H9 (cell line): ENCODE measurements around the gene PABPC3. TPM values are rescaled to one million over a fixed set of nuclear protein-coding genes. Genes with fewer than 3 reads are reported as not detected.

Source experiments
- DNase-seq: peaks from one replicate; pipeline ENCODE4 v3.0.0-alpha.2; 2017
- H2AFZ ChIP-seq: one replicate; pipeline ENCODE4 v1.6.1; 2013; ENCODE audit warnings: mild to moderate bottlenecking, low read length, control low read depth, moderate library complexity
- H2AK5ac ChIP-seq: 2 replicates; pipeline ENCODE4 v1.6.1; 2013; ENCODE audit warnings: low read length, control low read depth, mixed read lengths; ENCODE audit not compliant: insufficient read length
- H2BK120ac ChIP-seq: one replicate; pipeline ENCODE4 v1.6.1; 2013; ENCODE audit warnings: low read depth, mild to moderate bottlenecking, low read length, control low read depth, inconsistent platforms; ENCODE audit not compliant: poor library complexity, severe bottlenecking
- H2BK12ac ChIP-seq: 2 replicates; pipeline ENCODE4 v1.6.1; 2013; ENCODE audit warnings: low read length, control low read depth, mixed read lengths, low read depth; ENCODE audit not compliant: insufficient read length
- H2BK15ac ChIP-seq: 2 replicates; pipeline ENCODE4 v1.6.1; 2013; ENCODE audit warnings: low read depth, low read length, control low read depth
- H2BK20ac ChIP-seq: one replicate; pipeline ENCODE4 v1.6.1; 2013; ENCODE audit warnings: low read depth, mild to moderate bottlenecking, low read length, control low read depth, inconsistent platforms; ENCODE audit not compliant: poor library complexity, severe bottlenecking
- H2BK5ac ChIP-seq: 2 replicates; pipeline ENCODE4 v1.6.1; 2013; ENCODE audit warnings: low read length, control low read depth, mixed read lengths; ENCODE audit not compliant: insufficient read length
- H3K14ac ChIP-seq: 2 replicates; pipeline ENCODE4 v1.6.1; 2013; ENCODE audit warnings: low read length, control low read depth; ENCODE audit not compliant: insufficient read depth
- H3K18ac ChIP-seq: 2 replicates; pipeline ENCODE4 v1.6.1; 2013; ENCODE audit warnings: low read depth, mild to moderate bottlenecking, mixed read lengths, low read length, control low read depth; ENCODE audit not compliant: insufficient read length
- H3K23ac ChIP-seq: 2 replicates; pipeline ENCODE4 v1.6.1; 2013; ENCODE audit warnings: low read length, control low read depth, mixed read lengths, low read depth; ENCODE audit not compliant: insufficient read length
- H3K23me2 ChIP-seq: 2 replicates; pipeline ENCODE4 v1.6.1; 2013; ENCODE audit warnings: low read depth, mild to moderate bottlenecking, mixed read lengths, low read length, control low read depth; ENCODE audit not compliant: insufficient read length, poor library complexity, severe bottlenecking
- H3K27ac ChIP-seq: 2 replicates; pipeline ENCODE4 v1.5.1; 2013; ENCODE audit warnings: low read length, control low read depth, mixed read lengths, low read depth; ENCODE audit not compliant: insufficient read length
- H3K27me3 ChIP-seq: 2 replicates; pipeline ENCODE4 v1.6.1; 2013; ENCODE audit warnings: low read length, control low read depth, inconsistent platforms; ENCODE audit not compliant: insufficient read depth
- H3K4ac ChIP-seq: 2 replicates; pipeline ENCODE4 v1.6.1; 2013; ENCODE audit warnings: low read depth, mild to moderate bottlenecking, control low read depth, inconsistent platforms, low read length, moderate library complexity
- H3K4me1 ChIP-seq: 2 replicates; pipeline ENCODE4 v1.6.1; 2013; ENCODE audit warnings: low read length, control low read depth, inconsistent platforms; ENCODE audit not compliant: insufficient read depth
- H3K4me2 ChIP-seq: 2 replicates; pipeline ENCODE4 v1.6.1; 2013; ENCODE audit warnings: low read length, control low read depth, mixed read lengths; ENCODE audit not compliant: insufficient read length, insufficient read depth
- H3K56ac ChIP-seq: 2 replicates; pipeline ENCODE4 v1.6.1; 2013; ENCODE audit warnings: low read depth, mild to moderate bottlenecking, mixed read lengths, low read length, control low read depth; ENCODE audit not compliant: insufficient read length
- H3K79me1 ChIP-seq: 2 replicates; pipeline ENCODE4 v1.6.1; 2013; ENCODE audit warnings: low read depth, mild to moderate bottlenecking, moderate library complexity, low read length, control low read depth, inconsistent platforms; ENCODE audit not compliant: insufficient read depth, poor library complexity, severe bottlenecking
- H3K79me2 ChIP-seq: 2 replicates; pipeline ENCODE4 v1.6.1; 2013; ENCODE audit warnings: low read length, control low read depth, inconsistent platforms; ENCODE audit not compliant: insufficient read depth
- H3K9ac ChIP-seq: 2 replicates; pipeline ENCODE4 v1.6.1; 2013; ENCODE audit warnings: low read length, control low read depth, mixed read lengths; ENCODE audit not compliant: insufficient read length; ENCODE audit errors: extremely low read depth
- H3K9me3 ChIP-seq: one replicate; pipeline ENCODE4 v1.6.1; 2013; ENCODE audit warnings: low read depth, low read length, inconsistent platforms; ENCODE audit not compliant: control insufficient read depth
- H3T11ph ChIP-seq: one replicate; pipeline ENCODE4 v1.6.1; 2013; ENCODE audit warnings: mild to moderate bottlenecking, low read length, control low read depth, inconsistent platforms
- H4K20me1 ChIP-seq: one replicate; pipeline ENCODE4 v1.6.1; 2013; ENCODE audit not compliant: control insufficient read depth, insufficient read length, insufficient read depth
- H4K5ac ChIP-seq: 2 replicates; pipeline ENCODE4 v1.6.1; 2013; ENCODE audit warnings: low read depth, mild to moderate bottlenecking, mixed read lengths, low read length, control low read depth; ENCODE audit not compliant: insufficient read length
- H4K8ac ChIP-seq: replicated peaks from 2 replicates; pipeline ENCODE4 v1.6.1; 2013; ENCODE audit warnings: low read length, control low read depth, mixed read lengths, low read depth; ENCODE audit not compliant: insufficient read length
- H4K91ac ChIP-seq: 2 replicates; pipeline ENCODE4 v1.6.1; 2013; ENCODE audit warnings: low read depth, mild to moderate bottlenecking, moderate library complexity, mixed read lengths, low read length, control low read depth; ENCODE audit not compliant: insufficient read length
- H3K27ac Mint-ChIP-seq, 3 experiments: 2 replicates in 2 of 3; 3 replicates in 1 of 3; pipeline ENCODE4 v1.8.0; 2020 to 2021; ENCODE audit warnings: mixed read lengths in 3 of 3, mild to moderate bottlenecking in 1 of 3, moderate library complexity in 1 of 3
- H3K27me3 Mint-ChIP-seq: 2 replicates; pipeline ENCODE4 v1.8.0; 2021; ENCODE audit warnings: low read depth, mild to moderate bottlenecking, moderate library complexity, mixed read lengths
- H3K36me3 Mint-ChIP-seq, 3 experiments: 2 replicates in 2 of 3; 3 replicates in 1 of 3; pipeline ENCODE4 v1.8.0; 2020 to 2021; ENCODE audit warnings: low read depth in 3 of 3, mixed read lengths in 3 of 3; ENCODE audit not compliant: insufficient read depth in 1 of 3
- H3K4me1 Mint-ChIP-seq, 2 experiments: 2 replicates each; pipeline ENCODE4 v1.8.0; 2020; ENCODE audit warnings: mixed read lengths in 2 of 2
- H3K4me3 Mint-ChIP-seq, 2 experiments: 2 replicates in 1 of 2; 3 replicates in 1 of 2; pipeline ENCODE4 v1.8.0; 2020 to 2021; ENCODE audit warnings: mild to moderate bottlenecking in 2 of 2, mixed read lengths in 2 of 2, moderate library complexity in 1 of 2
- H3K9me3 Mint-ChIP-seq, 2 experiments: 2 replicates in 1 of 2; 3 replicates in 1 of 2; pipeline ENCODE4 v1.8.0; 2020; ENCODE audit warnings: mild to moderate bottlenecking in 2 of 2, mixed read lengths in 2 of 2, moderate library complexity in 1 of 2
- WGBS: extraction: QIAGEN DNeasy Blood & Tissue Kit; methylation state at CpG from one replicate; pipeline ENCODE4 v1.1.7; 2013; ENCODE audit warnings: missing lambda C conversion rate, low lambda C conversion rate, mixed read lengths; ENCODE audit not compliant: insufficient read length; ENCODE audit errors: extremely low coverage; 5-methylcytosine and 5-hydroxymethylcytosine counted together
- total RNA-seq: library from RNA; stranded (reverse); gene quantifications from 2 replicates; pipeline ENCODE4 v1.2.1, GENCODE V29; 2021
- TF ChIP-seq, protein P1 (sequence below): fragments of 200-600 bp; sonication (generic); conservative IDR thresholded peaks from 3 replicates; pipeline ENCODE4 v1.8.0; 2021; ENCODE audit warnings: antibody characterized with exemption, mild to moderate bottlenecking

The PABPC3 gene
- total RNA-seq, 1 experiment from 2014 or later = 0.31 TPM

GRCh38 chr13:25069911-25070310 lies 26.0 kb upstream of the PABPC3 start:
- Mint-ChIP-seq H3K4me1 (peaks cover 33 to 43% of the 10 kb centered on the region in 2 experiments), H3K36me3 (peaks cover 0 to 4% (median 4%) of the 10 kb centered on the region in 3 experiments; a peak in 3 of 7 replicates), H3K4me3 (0 out of 5 replicates have a peak overlapping the region, but pooled peaks of 1 of the 2 experiments have one; percentile 35), H3K27me3 (peaks cover 5% of the 10 kb centered on the region), H3K9me3 (peaks cover 3 to 6% of the 10 kb centered on the region in 2 experiments), H3K27ac (no peak overlapping the region)
- Histone ChIP-seq H3K79me2 (no peaks in the 10 kb centered on the region), H2BK120ac (no peak overlapping the region), H3K9ac (no peak overlapping the region), H2BK15ac (no peak overlapping the region), H3K14ac (no peak overlapping the region; the same call in 1 of the 2 replicates), H3K27ac (no peak overlapping the region), H3K4me2 (no peak overlapping the region), H2AFZ (no peak overlapping the region), H3T11ph (no peak overlapping the region), H4K91ac (no peak overlapping the region), H3K4me1 (no peaks in the 10 kb centered on the region; the same call in 1 of the 2 replicates), H3K27me3 (no peaks in the 10 kb centered on the region), H3K79me1 (no peaks in the 10 kb centered on the region), H3K18ac (no peak overlapping the region), H2BK12ac (no peak overlapping the region), H3K56ac (no peak overlapping the region), H2AK5ac (no peak overlapping the region), H3K23me2 (no peaks in the 10 kb centered on the region), H2BK5ac (no peak overlapping the region), H3K23ac (no peak overlapping the region), H4K8ac (no peak overlapping the region), H4K5ac (no peak overlapping the region), H4K20me1 (no peaks in the 10 kb centered on the region), H3K4ac (no peak overlapping the region), H3K9me3 (no peaks in the 10 kb centered on the region), H2BK20ac (no peak overlapping the region)
- no CpG with 5 or more reads among the region's 8 CpGs for WGBS
- TF ChIP-seq, protein P1, sequence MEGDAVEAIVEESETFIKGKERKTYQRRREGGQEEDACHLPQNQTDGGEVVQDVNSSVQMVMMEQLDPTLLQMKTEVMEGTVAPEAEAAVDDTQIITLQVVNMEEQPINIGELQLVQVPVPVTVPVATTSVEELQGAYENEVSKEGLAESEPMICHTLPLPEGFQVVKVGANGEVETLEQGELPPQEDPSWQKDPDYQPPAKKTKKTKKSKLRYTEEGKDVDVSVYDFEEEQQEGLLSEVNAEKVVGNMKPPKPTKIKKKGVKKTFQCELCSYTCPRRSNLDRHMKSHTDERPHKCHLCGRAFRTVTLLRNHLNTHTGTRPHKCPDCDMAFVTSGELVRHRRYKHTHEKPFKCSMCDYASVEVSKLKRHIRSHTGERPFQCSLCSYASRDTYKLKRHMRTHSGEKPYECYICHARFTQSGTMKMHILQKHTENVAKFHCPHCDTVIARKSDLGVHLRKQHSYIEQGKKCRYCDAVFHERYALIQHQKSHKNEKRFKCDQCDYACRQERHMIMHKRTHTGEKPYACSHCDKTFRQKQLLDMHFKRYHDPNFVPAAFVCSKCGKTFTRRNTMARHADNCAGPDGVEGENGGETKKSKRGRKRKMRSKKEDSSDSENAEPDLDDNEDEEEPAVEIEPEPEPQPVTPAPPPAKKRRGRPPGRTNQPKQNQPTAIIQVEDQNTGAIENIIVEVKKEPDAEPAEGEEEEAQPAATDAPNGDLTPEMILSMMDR = no peak
- no peak for DNase-seq
